ENCODE results near the gene RETREG3. TPM values are rescaled to one million over a fixed set of nuclear protein-coding genes. Genes with fewer than 3 reads are reported as not detected.

Gene RETREG3
- total and polyA plus RNA-seq, 2 of the 13 experiments (the other 11 are each of a cell fraction or from before 2014, with no cell fraction given) = 47.0 to 55.8 TPM

DNA sequence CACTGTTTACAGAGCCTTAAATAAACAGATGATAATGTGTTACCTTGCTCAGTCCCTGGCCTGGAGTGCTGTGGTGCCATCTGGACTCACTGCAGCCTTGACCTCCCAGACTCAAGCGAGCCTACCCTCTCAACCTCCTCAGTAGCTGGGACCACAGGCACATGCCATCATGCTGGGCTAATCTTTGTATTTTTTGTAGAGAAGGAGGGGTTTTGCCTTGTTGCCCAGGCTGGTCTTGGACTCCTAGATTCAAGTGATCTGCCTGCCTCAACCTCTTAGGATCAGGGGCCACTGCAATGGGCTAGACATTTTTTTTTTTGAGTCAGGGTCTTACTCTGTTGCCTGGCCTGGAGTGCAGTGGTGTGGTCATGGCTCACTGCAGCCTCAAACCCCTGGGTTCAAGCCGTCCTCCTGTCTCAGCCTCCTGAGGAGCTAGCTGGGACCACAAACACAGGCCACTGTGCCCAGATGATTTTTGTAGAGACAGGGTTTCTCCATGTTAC, 78.2 kb downstream of the RETREG3 start (continued):
- TF ChIP-seq, protein P1, sequence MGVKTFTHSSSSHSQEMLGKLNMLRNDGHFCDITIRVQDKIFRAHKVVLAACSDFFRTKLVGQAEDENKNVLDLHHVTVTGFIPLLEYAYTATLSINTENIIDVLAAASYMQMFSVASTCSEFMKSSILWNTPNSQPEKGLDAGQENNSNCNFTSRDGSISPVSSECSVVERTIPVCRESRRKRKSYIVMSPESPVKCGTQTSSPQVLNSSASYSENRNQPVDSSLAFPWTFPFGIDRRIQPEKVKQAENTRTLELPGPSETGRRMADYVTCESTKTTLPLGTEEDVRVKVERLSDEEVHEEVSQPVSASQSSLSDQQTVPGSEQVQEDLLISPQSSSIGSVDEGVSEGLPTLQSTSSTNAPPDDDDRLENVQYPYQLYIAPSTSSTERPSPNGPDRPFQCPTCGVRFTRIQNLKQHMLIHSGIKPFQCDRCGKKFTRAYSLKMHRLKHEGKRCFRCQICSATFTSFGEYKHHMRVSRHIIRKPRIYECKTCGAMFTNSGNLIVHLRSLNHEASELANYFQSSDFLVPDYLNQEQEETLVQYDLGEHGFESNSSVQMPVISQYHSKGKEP (CRISPR knock-in tag; IDR thresholded peaks at IDR 0.05) = no peak
- TF ChIP-seq, protein P2, sequence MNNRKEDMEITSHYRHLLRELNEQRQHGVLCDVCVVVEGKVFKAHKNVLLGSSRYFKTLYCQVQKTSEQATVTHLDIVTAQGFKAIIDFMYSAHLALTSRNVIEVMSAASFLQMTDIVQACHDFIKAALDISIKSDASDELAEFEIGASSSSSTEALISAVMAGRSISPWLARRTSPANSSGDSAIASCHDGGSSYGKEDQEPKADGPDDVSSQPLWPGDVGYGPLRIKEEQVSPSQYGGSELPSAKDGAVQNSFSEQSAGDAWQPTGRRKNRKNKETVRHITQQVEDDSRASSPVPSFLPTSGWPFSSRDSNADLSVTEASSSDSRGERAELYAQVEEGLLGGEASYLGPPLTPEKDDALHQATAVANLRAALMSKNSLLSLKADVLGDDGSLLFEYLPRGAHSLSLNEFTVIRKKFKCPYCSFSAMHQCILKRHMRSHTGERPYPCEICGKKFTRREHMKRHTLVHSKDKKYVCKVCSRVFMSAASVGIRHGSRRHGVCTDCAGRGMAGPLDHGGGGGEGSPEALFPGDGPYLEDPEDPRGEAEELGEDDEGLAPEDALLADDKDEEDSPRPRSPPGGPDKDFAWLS (CRISPR knock-in tag; IDR thresholded peaks at IDR 0.05; ENCODE audit: borderline replicate concordance) = no peak
- TF ChIP-seq MAF1 (CRISPR knock-in tag; IDR thresholded peaks at IDR 0.05; ENCODE audit: borderline replicate concordance) = 0 out of 2 replicates have a peak, but pooled peaks have one; percentile 58
- TF ChIP-seq NBN (conservative IDR thresholded peaks at IDR 0.05) = no peak
- TF ChIP-seq SRY (CRISPR knock-in tag; IDR thresholded peaks at IDR 0.05) = peak; percentile 65
- TF ChIP-seq, protein P3, sequence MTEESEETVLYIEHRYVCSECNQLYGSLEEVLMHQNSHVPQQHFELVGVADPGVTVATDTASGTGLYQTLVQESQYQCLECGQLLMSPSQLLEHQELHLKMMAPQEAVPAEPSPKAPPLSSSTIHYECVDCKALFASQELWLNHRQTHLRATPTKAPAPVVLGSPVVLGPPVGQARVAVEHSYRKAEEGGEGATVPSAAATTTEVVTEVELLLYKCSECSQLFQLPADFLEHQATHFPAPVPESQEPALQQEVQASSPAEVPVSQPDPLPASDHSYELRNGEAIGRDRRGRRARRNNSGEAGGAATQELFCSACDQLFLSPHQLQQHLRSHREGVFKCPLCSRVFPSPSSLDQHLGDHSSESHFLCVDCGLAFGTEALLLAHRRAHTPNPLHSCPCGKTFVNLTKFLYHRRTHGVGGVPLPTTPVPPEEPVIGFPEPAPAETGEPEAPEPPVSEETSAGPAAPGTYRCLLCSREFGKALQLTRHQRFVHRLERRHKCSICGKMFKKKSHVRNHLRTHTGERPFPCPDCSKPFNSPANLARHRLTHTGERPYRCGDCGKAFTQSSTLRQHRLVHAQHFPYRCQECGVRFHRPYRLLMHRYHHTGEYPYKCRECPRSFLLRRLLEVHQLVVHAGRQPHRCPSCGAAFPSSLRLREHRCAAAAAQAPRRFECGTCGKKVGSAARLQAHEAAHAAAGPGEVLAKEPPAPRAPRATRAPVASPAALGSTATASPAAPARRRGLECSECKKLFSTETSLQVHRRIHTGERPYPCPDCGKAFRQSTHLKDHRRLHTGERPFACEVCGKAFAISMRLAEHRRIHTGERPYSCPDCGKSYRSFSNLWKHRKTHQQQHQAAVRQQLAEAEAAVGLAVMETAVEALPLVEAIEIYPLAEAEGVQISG (CRISPR knock-in tag; IDR thresholded peaks at IDR 0.05) = peak; percentile 80
- TF ChIP-seq, protein P4, sequence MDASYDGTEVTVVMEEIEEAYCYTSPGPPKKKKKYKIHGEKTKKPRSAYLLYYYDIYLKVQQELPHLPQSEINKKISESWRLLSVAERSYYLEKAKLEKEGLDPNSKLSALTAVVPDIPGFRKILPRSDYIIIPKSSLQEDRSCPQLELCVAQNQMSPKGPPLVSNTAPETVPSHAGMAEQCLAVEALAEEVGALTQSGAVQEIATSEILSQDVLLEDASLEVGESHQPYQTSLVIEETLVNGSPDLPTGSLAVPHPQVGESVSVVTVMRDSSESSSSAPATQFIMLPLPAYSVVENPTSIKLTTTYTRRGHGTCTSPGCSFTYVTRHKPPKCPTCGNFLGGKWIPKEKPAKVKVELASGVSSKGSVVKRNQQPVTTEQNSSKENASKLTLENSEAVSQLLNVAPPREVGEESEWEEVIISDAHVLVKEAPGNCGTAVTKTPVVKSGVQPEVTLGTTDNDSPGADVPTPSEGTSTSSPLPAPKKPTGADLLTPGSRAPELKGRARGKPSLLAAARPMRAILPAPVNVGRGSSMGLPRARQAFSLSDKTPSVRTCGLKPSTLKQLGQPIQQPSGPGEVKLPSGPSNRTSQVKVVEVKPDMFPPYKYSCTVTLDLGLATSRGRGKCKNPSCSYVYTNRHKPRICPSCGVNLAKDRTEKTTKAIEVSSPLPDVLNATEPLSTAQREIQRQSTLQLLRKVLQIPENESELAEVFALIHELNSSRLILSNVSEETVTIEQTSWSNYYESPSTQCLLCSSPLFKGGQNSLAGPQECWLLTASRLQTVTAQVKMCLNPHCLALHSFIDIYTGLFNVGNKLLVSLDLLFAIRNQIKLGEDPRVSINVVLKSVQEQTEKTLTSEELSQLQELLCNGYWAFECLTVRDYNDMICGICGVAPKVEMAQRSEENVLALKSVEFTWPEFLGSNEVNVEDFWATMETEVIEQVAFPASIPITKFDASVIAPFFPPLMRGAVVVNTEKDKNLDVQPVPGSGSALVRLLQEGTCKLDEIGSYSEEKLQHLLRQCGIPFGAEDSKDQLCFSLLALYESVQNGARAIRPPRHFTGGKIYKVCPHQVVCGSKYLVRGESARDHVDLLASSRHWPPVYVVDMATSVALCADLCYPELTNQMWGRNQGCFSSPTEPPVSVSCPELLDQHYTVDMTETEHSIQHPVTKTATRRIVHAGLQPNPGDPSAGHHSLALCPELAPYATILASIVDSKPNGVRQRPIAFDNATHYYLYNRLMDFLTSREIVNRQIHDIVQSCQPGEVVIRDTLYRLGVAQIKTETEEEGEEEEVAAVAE (CRISPR knock-in tag; IDR thresholded peaks at IDR 0.05; ENCODE audit: borderline replicate concordance) = 0 out of 2 replicates have a peak, but pooled peaks have one; percentile 48
- TF ChIP-seq, protein P5, sequence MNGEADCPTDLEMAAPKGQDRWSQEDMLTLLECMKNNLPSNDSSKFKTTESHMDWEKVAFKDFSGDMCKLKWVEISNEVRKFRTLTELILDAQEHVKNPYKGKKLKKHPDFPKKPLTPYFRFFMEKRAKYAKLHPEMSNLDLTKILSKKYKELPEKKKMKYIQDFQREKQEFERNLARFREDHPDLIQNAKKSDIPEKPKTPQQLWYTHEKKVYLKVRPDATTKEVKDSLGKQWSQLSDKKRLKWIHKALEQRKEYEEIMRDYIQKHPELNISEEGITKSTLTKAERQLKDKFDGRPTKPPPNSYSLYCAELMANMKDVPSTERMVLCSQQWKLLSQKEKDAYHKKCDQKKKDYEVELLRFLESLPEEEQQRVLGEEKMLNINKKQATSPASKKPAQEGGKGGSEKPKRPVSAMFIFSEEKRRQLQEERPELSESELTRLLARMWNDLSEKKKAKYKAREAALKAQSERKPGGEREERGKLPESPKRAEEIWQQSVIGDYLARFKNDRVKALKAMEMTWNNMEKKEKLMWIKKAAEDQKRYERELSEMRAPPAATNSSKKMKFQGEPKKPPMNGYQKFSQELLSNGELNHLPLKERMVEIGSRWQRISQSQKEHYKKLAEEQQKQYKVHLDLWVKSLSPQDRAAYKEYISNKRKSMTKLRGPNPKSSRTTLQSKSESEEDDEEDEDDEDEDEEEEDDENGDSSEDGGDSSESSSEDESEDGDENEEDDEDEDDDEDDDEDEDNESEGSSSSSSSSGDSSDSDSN (CRISPR knock-in tag; IDR thresholded peaks at IDR 0.05) = peak; percentile 60; the same call in 1 of the 2 replicates
- TF ChIP-seq, protein P6, sequence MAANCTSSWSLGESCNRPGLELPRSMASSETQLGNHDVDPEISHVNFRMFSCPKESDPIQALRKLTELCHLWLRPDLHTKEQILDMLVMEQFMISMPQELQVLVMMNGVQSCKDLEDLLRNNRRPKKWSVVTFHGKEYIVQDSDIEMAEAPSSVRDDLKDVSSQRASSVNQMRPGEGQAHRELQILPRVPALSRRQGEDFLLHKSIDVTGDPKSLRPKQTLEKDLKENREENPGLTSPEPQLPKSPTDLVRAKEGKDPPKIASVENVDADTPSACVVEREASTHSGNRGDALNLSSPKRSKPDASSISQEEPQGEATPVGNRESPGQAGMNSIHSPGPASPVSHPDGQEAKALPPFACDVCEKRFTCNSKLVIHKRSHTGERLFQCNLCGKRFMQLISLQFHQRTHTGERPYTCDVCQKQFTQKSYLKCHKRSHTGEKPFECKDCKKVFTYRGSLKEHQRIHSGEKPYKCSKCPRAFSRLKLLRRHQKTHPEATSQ (CRISPR knock-in tag; IDR thresholded peaks at IDR 0.05; ENCODE audit: borderline replicate concordance) = peak; percentile 49; the same call in 1 of the 2 replicates
- TF ChIP-seq ELF1 (CRISPR knock-in tag; IDR thresholded peaks at IDR 0.05) = peak; percentile 17; the same call in 1 of the 2 replicates
- no peak; the same call in 1 of the 2 replicates for TF ChIP-seq AKAP8 (CRISPR knock-in tag; IDR thresholded peaks at IDR 0.05)
- TF ChIP-seq TCF7 (IDR thresholded peaks at IDR 0.05; ENCODE audit: low read depth) = peak; percentile 59; the same call in 1 of the 2 replicates
- peak; percentile 93; the same call in 1 of the 2 replicates for TF ChIP-seq ZNF468 (CRISPR knock-in tag; IDR thresholded peaks at IDR 0.05)
- TF ChIP-seq SPEN (CRISPR knock-in tag; IDR thresholded peaks at IDR 0.05; ENCODE audit: low read depth) = peak; percentile 28; the same call in 1 of the 2 replicates

All from HepG2 (cell line).